GM20000 (cell line): ENCODE measurements around the gene SAMD9L.

ENCODE experiments used
- DNase-seq: peaks from one replicate; pipeline ENCODE4 v3.0.0; 2012; ENCODE audit warnings: low spot score
- TF ChIP-seq, protein P1 (sequence below): IDR thresholded peaks from 2 replicates; pipeline ENCODE4 v1.5.1; 2012; ENCODE audit warnings: mild to moderate bottlenecking, control low read depth; ENCODE audit errors: extremely low read depth, missing control alignments

SAMD9L gene

GRCh38 chr7:93148144-93148543, at the start of gene SAMD9L:
Gene SAMD9L (minus strand): TSS chr7:93148385. CDS start chr7:93135971, 12,414 bp downstream.
- TF ChIP-seq, protein P1, sequence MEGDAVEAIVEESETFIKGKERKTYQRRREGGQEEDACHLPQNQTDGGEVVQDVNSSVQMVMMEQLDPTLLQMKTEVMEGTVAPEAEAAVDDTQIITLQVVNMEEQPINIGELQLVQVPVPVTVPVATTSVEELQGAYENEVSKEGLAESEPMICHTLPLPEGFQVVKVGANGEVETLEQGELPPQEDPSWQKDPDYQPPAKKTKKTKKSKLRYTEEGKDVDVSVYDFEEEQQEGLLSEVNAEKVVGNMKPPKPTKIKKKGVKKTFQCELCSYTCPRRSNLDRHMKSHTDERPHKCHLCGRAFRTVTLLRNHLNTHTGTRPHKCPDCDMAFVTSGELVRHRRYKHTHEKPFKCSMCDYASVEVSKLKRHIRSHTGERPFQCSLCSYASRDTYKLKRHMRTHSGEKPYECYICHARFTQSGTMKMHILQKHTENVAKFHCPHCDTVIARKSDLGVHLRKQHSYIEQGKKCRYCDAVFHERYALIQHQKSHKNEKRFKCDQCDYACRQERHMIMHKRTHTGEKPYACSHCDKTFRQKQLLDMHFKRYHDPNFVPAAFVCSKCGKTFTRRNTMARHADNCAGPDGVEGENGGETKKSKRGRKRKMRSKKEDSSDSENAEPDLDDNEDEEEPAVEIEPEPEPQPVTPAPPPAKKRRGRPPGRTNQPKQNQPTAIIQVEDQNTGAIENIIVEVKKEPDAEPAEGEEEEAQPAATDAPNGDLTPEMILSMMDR = no peak
- peak; percentile 42 for DNase-seq

DNA sequence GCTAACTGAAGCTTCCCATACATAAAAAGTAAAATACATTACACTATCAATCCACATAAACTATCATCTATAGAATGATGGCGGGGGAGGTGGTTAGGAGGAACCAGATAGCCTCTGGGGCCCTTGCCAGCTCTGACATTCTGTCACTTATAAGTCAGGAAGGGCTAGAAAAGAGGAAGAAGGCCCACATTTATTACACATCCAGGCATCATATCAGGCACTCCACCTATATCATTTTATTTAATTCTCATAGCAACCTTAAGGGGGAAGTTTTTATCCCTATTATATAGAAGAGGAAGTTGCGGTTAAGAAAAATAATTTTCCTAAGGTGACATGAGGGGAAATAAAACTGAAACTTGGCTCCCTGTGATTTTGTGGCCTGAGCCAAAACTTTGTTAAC, 48.2 kb upstream of the SAMD9L start:
- TF ChIP-seq, protein P1 = no peak
- DNase-seq = no peak

- TF ChIP-seq, protein P1 = no peak
- DNase-seq = no peak
Observed at GRCh38 chr7:93194386-93194785, 46.2 kb upstream of the SAMD9L start.

GRCh38 chr7:93188870-93189634, 40.9 kb upstream of the SAMD9L start:
- no peak for DNase-seq
- TF ChIP-seq, protein P1 = no peak

DNA sequence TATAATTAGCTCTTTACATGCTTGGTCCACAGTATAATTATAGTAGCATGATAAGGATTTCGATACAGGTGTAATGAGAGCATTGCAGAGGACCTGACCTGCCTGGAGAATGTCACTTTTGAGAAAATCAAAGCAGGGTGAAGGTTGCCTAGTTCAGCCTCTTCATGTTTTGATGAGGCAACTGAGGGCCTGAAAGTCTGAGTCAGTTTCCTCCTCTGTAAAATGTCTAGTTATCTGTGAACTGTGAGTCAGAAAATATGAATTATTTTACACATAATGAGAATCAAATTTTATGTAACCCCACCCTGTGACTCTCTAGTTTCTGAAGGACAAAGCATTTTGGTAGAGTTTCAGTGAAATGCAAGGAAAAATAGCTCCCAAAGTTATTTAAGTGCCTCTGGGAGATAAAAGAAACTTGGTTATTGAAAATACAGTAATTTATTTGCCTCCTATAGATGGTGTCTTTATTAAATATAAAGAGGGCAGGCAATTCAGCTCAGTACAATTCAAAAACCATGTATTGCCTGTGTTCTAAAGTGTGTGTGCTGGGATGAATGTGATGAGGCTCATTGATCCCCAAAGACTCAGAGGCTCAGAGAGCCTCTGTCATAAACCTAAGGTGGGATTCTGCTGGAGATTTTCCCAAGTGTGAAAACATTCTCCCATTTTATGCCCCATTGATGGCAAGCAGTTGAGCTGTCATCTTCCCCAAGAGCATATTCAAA, 37.3 kb upstream of the SAMD9L start:
- TF ChIP-seq, protein P1 = no peak
- DNase-seq = no peak

GRCh38 chr7:93179173-93179572, 31.0 kb upstream of the SAMD9L start:
- no peak for DNase-seq
- TF ChIP-seq, protein P1 = no peak

DNA sequence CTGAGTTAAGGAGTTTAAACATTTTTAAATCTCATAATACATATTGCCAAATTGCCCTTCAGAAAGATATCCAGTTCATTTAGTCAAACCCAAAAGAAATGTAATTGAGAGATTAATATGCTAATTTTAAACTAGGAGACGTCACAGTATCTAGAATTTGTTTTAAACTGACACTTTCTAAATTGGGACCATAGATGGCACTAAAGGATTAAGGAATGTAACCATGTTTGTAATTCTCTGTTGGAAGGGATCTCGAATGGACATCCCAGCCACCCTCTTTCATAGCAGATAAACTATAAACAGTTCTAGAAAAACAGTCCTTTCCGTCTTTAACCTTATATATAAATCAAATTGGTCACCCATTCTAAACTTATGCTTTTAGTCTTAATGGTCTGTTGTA, 30.0 kb upstream of the SAMD9L start:
- DNase-seq = no peak
- TF ChIP-seq, protein P1 = no peak
